ENCODE data around the gene ENPP7.
"Not testable (repeated sequence)": the region's sequence is repeated elsewhere in the genome, so short reads cannot be mapped to it uniquely, and the experiment has no call there.

ENPP7 gene

GRCh38 chr17:79748295-79749099 lies 17.8 kb downstream of the ENPP7 start:
- DNase-seq (ENCODE audit: low read depth in 1 of 2, low spot score in 1 of 2): no peak

- no peak for DNase-seq (ENCODE audit: low read depth in 1 of 2, low spot score in 1 of 2)
These were observed 18.5 kb downstream of the ENPP7 start for GRCh38 chr17:79749156-79749815.

- DNase-seq (ENCODE audit: low read depth in 1 of 2, low spot score in 1 of 2): no peak
These were observed 19.2 kb downstream of the ENPP7 start for GRCh38 chr17:79749958-79750357.

- no peak for DNase-seq (ENCODE audit: low read depth in 1 of 2, low spot score in 1 of 2)
These were observed 20.2 kb downstream of the ENPP7 start for GRCh38 chr17:79750650-79751545.

GRCh38 chr17:79752175-79752574 lies 21.4 kb downstream of the ENPP7 start:
- no peak for DNase-seq (ENCODE audit: low read depth in 1 of 2, low spot score in 1 of 2)

GRCh38 chr17:79754370-79754769 lies 23.6 kb downstream of the ENPP7 start:
- no peak for DNase-seq (ENCODE audit: low read depth in 1 of 2, low spot score in 1 of 2)

GRCh38 chr17:79754903-79755302 lies 24.2 kb downstream of the ENPP7 start:
- not testable (repeated sequence) for DNase-seq (ENCODE audit: low read depth in 1 of 2, low spot score in 1 of 2)

GRCh38 chr17:79755591-79755990 lies 24.8 kb downstream of the ENPP7 start:
- DNase-seq (ENCODE audit: low read depth in 1 of 2, low spot score in 1 of 2): no peak

- no peak for DNase-seq (ENCODE audit: low read depth in 1 of 2, low spot score in 1 of 2)
These were observed 26.5 kb downstream of the ENPP7 start for GRCh38 chr17:79757140-79757745.

GRCh38 chr17:79758271-79758670 lies 27.5 kb downstream of the ENPP7 start:
- no peak for DNase-seq (ENCODE audit: low read depth in 1 of 2, low spot score in 1 of 2)

GRCh38 chr17:79760197-79760906 lies 29.6 kb downstream of the ENPP7 start:
- DNase-seq (ENCODE audit: low read depth in 1 of 2, low spot score in 1 of 2): no peak

GRCh38 chr17:79761894-79762589 lies 31.3 kb downstream of the ENPP7 start:
- DNase-seq (ENCODE audit: low read depth in 1 of 2, low spot score in 1 of 2): no peak

- DNase-seq (ENCODE audit: low read depth in 1 of 2, low spot score in 1 of 2): no peak
These were observed 35.0 kb downstream of the ENPP7 start for GRCh38 chr17:79765708-79766107.

GRCh38 chr17:79769570-79770506 lies 39.1 kb downstream of the ENPP7 start:
- no peak for DNase-seq (ENCODE audit: low read depth in 1 of 2, low spot score in 1 of 2)

- DNase-seq (ENCODE audit: low read depth in 1 of 2, low spot score in 1 of 2): no peak
These were observed 40.5 kb downstream of the ENPP7 start for GRCh38 chr17:79771276-79771675.

GRCh38 chr17:79772726-79773125 lies 42.0 kb downstream of the ENPP7 start:
- not testable (repeated sequence) for DNase-seq (ENCODE audit: low read depth in 1 of 2, low spot score in 1 of 2)

- DNase-seq (ENCODE audit: low read depth in 1 of 2, low spot score in 1 of 2): no peak
These were observed 43.8 kb downstream of the ENPP7 start for GRCh38 chr17:79774561-79774975.

GRCh38 chr17:79775632-79776031 lies 44.9 kb downstream of the ENPP7 start:
- DNase-seq (ENCODE audit: low read depth in 1 of 2, low spot score in 1 of 2): no peak

Measured in activated T-helper 1 cell treated with anti-CD3 and anti-CD28 coated beads, Interleukin-2, amount 50 U/mL, for 16 hours (primary cell).